LNCaP clone FGC (cell line): ENCODE data around the gene GABRB3.

Experiments used
- DNase-seq: peaks from one replicate; pipeline ENCODE4 v3.0.0-alpha.2; 2011; ENCODE audit warnings: low read depth
- H3K4me3 ChIP-seq: 2 replicates; pipeline ENCODE4 v1.5.1; 2011; ENCODE audit warnings: mild to moderate bottlenecking, low read depth, low read length, control low read depth
- CTCF ChIP-seq: IDR thresholded peaks from 2 replicates; pipeline ENCODE4 v1.5.1; 2012; ENCODE audit warnings: mild to moderate bottlenecking; ENCODE audit not compliant: control insufficient read depth, insufficient read depth; ENCODE audit errors: extremely low read depth

GABRB3 gene

DNA sequence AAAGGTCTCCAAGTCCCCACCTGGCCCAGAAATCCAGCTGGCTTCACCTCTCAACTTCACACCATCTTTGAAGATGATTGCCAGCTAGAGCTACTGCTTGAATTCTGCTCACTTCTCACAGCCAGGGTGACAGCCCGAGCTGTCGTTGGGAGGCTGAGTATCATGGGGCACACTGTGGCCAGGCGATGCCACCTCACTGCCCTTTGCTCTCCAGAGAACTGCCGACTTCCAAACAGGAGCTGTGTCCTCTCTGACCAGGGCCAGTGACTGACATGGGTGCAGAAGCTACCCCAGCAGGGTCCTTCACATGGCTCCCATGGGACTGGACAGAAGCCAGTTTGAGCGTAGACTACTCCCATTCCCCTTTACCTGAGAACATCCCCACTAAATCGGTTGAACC is 254.0 kb downstream of the GABRB3 start:
- TF ChIP-seq CTCF, result no peak
- DNase-seq, result no peak
- H3K4me3 ChIP-seq, result no peak overlapping the region

DNA sequence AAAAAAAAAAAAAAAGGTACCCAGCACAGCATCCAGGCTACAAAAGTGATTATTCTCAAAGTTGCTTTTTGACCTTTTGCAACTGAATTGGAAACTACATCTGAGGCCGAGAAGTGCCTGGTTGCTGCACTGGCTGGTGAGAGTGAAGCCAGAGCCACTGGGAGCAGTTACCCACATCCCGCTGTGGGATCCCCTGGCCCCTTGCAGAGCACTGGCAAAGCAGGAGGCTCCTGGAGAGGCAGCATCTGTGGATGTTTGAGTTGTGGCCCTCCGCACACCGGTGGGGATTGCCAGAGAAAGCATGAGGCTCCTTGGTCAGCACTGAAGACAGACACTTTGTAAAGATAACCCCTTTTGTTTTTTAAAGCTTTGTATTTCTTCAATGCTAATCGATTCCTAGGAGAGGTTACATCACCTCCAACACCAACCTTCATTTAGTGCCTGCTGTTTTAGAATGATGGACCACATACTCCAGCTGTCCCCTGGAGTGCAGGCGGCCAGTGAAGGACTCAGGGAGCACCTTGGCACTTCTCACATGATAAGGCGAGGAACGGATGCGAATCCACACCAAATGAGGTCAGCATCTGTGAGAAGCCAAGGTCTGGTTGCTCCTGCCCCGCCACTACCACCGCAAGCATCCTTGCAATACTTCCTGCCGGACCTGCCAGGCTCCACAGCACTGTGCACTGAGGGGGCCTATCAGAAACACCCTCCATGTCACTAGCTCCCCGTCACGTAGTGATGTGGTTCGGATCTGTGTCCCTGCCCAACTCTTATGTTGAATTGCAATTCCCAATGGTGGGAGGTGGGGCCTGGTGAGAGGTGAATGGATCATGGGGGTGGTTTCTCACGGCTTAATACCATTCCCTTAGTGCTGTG is 256.5 kb downstream of the GABRB3 start:
- no peak for DNase-seq
- no peak for TF ChIP-seq CTCF
- no peak overlapping the region for H3K4me3 ChIP-seq

GRCh38 chr15:26504009-26504408 is 268.9 kb downstream of the GABRB3 start:
- TF ChIP-seq CTCF, result no peak
- DNase-seq, result no peak
- H3K4me3 ChIP-seq, result no peak overlapping the region
